ENCODE data around the gene SLC27A4. TPM values are rescaled to one million over a fixed set of nuclear protein-coding genes. Genes with fewer than 3 reads are reported as not detected.

Gene SLC27A4
- total RNA-seq, 4 donors from 2014 or later = 15.8 to 35.6 (median 25.5) TPM

- H3K4me1 ChIP-seq = peaks cover 0 to 5% (median 2%) of the 10 kb centered on the region in 4 donors
- H3K4me3 ChIP-seq = no peak overlapping the region
- H3K27me3 ChIP-seq = no peaks in the 10 kb centered on the region
- H3K36me3 ChIP-seq = peaks cover 0 to 18% (median 0%) of the 10 kb centered on the region in 4 donors
- no peaks in the 10 kb centered on the region for H3K9me3 ChIP-seq
- DNase-seq (ENCODE audit: extremely low spot score) = no peak
- intact Hi-C loops (cut with DNase I) = no loop called here
- 90% methylated on average over 16 of the region's 16 CpGs for WGBS
- no peak overlapping the region for H3K27ac ChIP-seq (replicated peaks in 1 of 4)
- TF ChIP-seq POLR2A (IDR thresholded peaks at IDR 0.05; ENCODE audit: low read depth) = no peak
These were observed 43.7 kb upstream of the SLC27A4 start for GRCh38 chr9:128296340-128297220.

DNA sequence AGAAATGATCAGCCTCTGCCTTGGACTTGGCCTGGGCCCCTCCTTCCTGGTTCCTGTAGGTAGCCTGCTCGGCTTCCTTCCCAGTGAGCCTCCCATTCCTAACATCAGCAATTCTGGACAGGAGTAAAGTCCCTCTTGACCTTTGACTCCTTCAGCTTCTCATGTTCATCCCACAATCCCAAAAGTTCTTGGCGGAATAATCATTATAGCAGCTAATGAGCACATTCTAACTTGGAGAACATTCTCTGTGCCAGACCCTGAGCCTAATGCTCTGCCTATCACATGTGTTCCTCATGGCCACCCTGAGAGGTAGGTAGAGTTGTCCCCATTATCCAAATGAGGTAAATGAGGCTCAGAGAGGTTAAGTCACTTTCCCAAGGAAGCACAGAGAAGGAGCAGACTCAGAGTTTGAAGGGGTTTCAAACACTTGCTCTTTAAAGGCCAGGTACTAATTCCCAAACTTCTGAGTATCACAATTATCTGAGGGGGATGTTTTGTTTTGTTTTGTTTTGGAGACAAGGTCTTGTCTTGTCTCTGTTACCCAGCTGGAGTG is 43.0 kb upstream of the SLC27A4 start:
- Histone ChIP-seq H3K4me1 (peaks cover 0 to 5% (median 2%) of the 10 kb centered on the region in 4 donors), H3K36me3 (peaks cover 0 to 16% (median 0%) of the 10 kb centered on the region in 4 donors), H3K27me3 (no peaks in the 10 kb centered on the region), H3K4me3 (no peak overlapping the region), H3K27ac (replicated peaks in 1 of 4) (no peak overlapping the region), H3K9me3 (no peaks in the 10 kb centered on the region)
- intact Hi-C loops (cut with DNase I) = no loop called here
- TF ChIP-seq POLR2A (IDR thresholded peaks at IDR 0.05; ENCODE audit: low read depth) = no peak
- WGBS = 82% methylated on average over 2 of the region's 2 CpGs
- DNase-seq (ENCODE audit: extremely low spot score) = no peak

DNA sequence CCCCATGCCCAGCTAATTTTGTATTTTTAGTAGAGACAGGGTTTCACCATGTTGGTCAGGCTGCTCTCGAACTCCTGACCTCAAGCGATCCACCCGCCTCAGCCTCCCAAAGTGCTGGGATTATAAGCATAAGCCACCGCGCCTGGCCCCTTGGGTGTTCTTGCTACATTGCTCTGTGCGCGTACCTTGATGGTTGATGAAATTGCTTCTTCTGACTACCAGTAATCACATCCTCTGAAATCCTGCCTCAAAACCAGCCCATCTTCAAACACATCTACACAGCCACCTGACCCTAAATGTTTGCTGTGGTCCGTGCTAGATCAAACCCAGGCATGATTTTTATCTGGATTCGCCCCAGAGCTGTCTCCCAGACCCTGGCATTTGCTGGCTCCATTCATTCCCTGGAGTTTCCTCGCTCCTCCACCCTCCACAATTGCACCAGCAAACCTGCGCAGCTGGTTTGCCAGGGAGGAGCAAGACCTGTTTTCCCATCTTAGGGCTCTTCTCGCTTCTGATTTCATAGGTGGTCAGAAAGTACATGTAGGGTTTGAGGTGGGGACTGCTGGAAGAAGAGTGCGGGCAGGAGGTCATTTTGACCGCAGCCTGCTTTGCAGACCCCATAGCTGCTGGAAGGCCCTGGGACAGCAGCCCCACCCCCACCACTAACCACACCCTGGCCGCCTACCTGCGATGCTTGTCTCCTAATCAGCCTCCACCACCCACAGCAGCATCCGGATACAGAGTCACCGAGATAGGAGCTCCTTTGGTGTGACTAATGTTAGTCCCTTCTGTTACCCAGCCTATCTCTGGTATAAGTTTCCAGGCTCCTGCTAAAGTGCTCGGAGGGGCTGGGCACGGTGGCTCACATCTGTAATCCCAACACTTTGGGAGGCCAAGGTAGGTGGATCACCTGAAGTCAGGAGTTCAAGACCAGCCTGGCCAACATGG is 41.5 kb upstream of the SLC27A4 start:
- no peak for DNase-seq (ENCODE audit: extremely low spot score)
- Histone ChIP-seq H3K36me3 (peaks cover 0 to 6% (median 0%) of the 10 kb centered on the region in 4 donors), H3K4me3 (no peak overlapping the region), H3K27ac (replicated peaks in 1 of 4) (no peak overlapping the region), H3K9me3 (no peaks in the 10 kb centered on the region), H3K27me3 (no peaks in the 10 kb centered on the region), H3K4me1 (peaks cover 0 to 5% (median 2%) of the 10 kb centered on the region in 4 donors)
- WGBS = 92% methylated on average over 20 of the region's 20 CpGs
- TF ChIP-seq, protein P1, sequence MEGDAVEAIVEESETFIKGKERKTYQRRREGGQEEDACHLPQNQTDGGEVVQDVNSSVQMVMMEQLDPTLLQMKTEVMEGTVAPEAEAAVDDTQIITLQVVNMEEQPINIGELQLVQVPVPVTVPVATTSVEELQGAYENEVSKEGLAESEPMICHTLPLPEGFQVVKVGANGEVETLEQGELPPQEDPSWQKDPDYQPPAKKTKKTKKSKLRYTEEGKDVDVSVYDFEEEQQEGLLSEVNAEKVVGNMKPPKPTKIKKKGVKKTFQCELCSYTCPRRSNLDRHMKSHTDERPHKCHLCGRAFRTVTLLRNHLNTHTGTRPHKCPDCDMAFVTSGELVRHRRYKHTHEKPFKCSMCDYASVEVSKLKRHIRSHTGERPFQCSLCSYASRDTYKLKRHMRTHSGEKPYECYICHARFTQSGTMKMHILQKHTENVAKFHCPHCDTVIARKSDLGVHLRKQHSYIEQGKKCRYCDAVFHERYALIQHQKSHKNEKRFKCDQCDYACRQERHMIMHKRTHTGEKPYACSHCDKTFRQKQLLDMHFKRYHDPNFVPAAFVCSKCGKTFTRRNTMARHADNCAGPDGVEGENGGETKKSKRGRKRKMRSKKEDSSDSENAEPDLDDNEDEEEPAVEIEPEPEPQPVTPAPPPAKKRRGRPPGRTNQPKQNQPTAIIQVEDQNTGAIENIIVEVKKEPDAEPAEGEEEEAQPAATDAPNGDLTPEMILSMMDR (IDR thresholded peaks at IDR 0.05) = no peak
- TF ChIP-seq POLR2A (IDR thresholded peaks at IDR 0.05; ENCODE audit: low read depth) (no peak), EP300 (IDR thresholded peaks at IDR 0.05) (no peak), POLR2AphosphoS5 (IDR thresholded peaks at IDR 0.05) (no peak)
- intact Hi-C loops (cut with DNase I) = no loop called here

DNA sequence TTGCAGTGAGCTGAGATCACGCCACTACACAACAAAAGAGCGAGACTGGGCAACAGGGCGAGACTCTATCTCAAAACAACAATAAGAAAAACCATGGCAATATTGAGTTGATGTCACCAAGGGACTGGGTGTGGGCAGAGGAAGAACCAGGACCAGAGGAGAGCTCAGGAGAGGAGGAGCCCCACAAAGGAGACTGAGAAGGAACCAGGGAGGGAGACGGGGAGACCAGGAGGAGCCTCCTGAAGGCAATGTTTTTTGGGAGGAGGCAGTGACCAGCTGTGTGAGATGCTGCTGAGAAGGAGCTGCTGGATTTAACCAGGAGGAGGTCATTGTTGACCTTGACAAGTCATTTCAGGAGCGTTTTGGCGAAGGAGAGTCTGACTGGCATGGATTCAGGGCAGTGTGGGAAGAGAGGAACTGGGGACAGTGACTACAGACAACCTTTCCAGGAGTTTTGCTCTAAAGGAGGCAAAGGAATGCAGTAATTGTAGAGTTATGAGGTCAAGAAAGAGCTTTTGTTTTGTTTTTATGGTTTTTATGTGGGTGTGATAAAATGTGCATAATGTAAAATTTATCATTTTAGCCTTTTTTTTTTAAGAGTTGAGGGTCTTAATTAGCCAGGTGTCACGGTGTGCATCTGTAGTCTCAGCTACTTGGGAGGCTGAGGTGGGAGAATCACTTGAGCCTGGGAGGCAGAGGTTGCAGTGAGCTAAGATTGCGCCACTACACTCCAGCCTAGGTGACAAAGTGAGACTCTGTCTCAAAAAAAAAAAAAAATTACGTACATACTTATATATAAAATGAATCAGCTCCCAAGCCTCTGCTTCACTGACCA is 36.0 kb upstream of the SLC27A4 start:
- Histone ChIP-seq H3K27ac (replicated peaks in 1 of 4) (no peak overlapping the region), H3K36me3 (peaks cover 2 to 19% (median 12%) of the 10 kb centered on the region in 4 donors), H3K27me3 (no peaks in the 10 kb centered on the region), H3K4me3 (no peak overlapping the region), H3K9me3 (no peaks in the 10 kb centered on the region), H3K4me1 (no peaks in the 10 kb centered on the region)
- no peak for DNase-seq (ENCODE audit: extremely low spot score)
- 76% methylated on average over 9 of the region's 9 CpGs for WGBS
- no peak for TF ChIP-seq POLR2AphosphoS5 (IDR thresholded peaks at IDR 0.05)
- TF ChIP-seq, protein P1 (IDR thresholded peaks at IDR 0.05) = no peak
- TF ChIP-seq EP300 (IDR thresholded peaks at IDR 0.05) = no peak
- no peak for TF ChIP-seq POLR2A (IDR thresholded peaks at IDR 0.05; ENCODE audit: low read depth)
- intact Hi-C loops (cut with DNase I) = no loop called here

DNA sequence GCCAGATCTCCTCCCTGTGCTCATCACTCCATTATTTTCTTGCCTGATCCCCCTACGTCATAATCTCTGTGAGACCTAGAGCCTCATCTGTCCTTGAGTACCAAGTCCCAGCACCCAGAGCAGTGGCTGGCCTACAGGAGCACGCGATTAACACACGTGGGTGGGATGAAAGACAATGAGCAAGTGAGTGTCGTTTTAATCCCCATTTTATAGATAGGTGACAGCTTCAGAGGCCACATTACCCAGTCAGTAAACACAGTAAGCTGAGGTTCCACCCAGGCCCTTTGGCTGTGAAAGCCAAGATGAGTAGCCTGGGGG is 35.4 kb upstream of the SLC27A4 start:
- Histone ChIP-seq H3K4me1 (no peaks in the 10 kb centered on the region), H3K4me3 (no peak overlapping the region), H3K36me3 (peaks cover 8 to 25% (median 17%) of the 10 kb centered on the region in 4 donors), H3K27me3 (no peaks in the 10 kb centered on the region), H3K27ac (replicated peaks in 1 of 4) (no peak overlapping the region), H3K9me3 (no peaks in the 10 kb centered on the region)
- intact Hi-C loops (cut with DNase I) = no loop called here
- TF ChIP-seq, protein P1 (IDR thresholded peaks at IDR 0.05) = no peak
- TF ChIP-seq EP300 (IDR thresholded peaks at IDR 0.05) (no peak), POLR2AphosphoS5 (IDR thresholded peaks at IDR 0.05) (no peak), POLR2A (IDR thresholded peaks at IDR 0.05; ENCODE audit: low read depth) (no peak)
- DNase-seq (ENCODE audit: extremely low spot score) = no peak
- WGBS = 68% methylated on average over 5 of the region's 5 CpGs

Data from esophagus muscularis mucosa (tissue), 4 donors.